WERI-Rb-1 (cell line): Measurements from ENCODE around the gene KRT20.

Experiments used
- DNase-seq: peaks from one replicate; pipeline ENCODE4 v3.0.0-alpha.2; 2020
- H3K27ac ChIP-seq: fragments of 250-450 bp; sonication (Bioruptor Pico); 2 replicates; pipeline ENCODE4 v1.5.1; 2020; ENCODE audit warnings: mild to moderate bottlenecking, moderate library complexity
- H3K27me3 ChIP-seq: fragments of 250-450 bp; sonication (Bioruptor Pico); 2 replicates; pipeline ENCODE4 v1.5.1; 2021; ENCODE audit warnings: mild to moderate bottlenecking, low read depth, moderate library complexity; ENCODE audit not compliant: insufficient read depth, severe bottlenecking
- H3K36me3 ChIP-seq: fragments of 250-450 bp; sonication (Bioruptor Pico); 2 replicates; pipeline ENCODE4 v1.5.1; 2020; ENCODE audit warnings: mild to moderate bottlenecking, moderate library complexity
- H3K4me3 ChIP-seq: 2 replicates; pipeline ENCODE4 v1.5.1; 2011; ENCODE audit warnings: low read depth, mild to moderate bottlenecking, control low read depth, low read length
- H3K9me3 ChIP-seq: fragments of 250-450 bp; sonication (Bioruptor Pico); 2 replicates; pipeline ENCODE4 v1.5.1; 2021; ENCODE audit warnings: mild to moderate bottlenecking, moderate library complexity; ENCODE audit not compliant: severe bottlenecking
- TF ChIP-seq, protein P1 (sequence below): IDR thresholded peaks from 2 replicates; pipeline ENCODE4 v1.5.1; 2011; ENCODE audit warnings: low read depth, mild to moderate bottlenecking, control low read depth, inconsistent platforms, low read length

The KRT20 gene

DNA sequence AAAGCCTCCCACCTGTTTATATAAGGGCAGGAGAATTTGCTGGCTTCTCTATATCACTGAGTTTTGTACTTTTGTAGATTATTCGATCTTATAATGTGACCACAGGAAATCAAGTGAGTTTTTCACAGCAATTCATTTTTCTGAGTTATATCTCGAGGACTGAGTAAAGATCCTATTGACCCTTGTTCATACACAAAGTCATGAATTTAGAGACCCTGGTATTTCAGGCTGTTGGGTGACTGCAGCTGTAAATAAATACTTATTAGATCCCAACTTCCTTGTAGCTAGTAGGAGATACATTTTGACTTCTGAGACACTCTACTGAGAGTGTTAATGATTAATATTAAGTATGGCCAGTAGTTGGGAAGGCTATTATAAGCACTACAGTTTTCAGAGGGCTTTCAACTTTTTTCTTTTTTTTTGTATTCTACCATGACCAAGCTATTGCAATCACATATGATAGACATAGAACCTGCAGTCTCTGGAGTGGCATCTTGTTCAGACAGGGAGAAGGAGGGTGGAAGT lies 3.2 kb upstream of the KRT20 start:
- no peak for DNase-seq
- Histone ChIP-seq H3K36me3 (no peaks in the 10 kb centered on the region), H3K4me3 (no peak overlapping the region), H3K9me3 (no peaks in the 10 kb centered on the region), H3K27ac (no peak overlapping the region), H3K27me3 (peaks cover 92% of the 10 kb centered on the region)
- TF ChIP-seq, protein P1, sequence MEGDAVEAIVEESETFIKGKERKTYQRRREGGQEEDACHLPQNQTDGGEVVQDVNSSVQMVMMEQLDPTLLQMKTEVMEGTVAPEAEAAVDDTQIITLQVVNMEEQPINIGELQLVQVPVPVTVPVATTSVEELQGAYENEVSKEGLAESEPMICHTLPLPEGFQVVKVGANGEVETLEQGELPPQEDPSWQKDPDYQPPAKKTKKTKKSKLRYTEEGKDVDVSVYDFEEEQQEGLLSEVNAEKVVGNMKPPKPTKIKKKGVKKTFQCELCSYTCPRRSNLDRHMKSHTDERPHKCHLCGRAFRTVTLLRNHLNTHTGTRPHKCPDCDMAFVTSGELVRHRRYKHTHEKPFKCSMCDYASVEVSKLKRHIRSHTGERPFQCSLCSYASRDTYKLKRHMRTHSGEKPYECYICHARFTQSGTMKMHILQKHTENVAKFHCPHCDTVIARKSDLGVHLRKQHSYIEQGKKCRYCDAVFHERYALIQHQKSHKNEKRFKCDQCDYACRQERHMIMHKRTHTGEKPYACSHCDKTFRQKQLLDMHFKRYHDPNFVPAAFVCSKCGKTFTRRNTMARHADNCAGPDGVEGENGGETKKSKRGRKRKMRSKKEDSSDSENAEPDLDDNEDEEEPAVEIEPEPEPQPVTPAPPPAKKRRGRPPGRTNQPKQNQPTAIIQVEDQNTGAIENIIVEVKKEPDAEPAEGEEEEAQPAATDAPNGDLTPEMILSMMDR: no peak

- Histone ChIP-seq H3K9me3 (no peaks in the 10 kb centered on the region), H3K36me3 (no peaks in the 10 kb centered on the region), H3K4me3 (no peak overlapping the region), H3K27me3 (peaks cover 94% of the 10 kb centered on the region), H3K27ac (no peak overlapping the region)
- TF ChIP-seq, protein P1: no peak
- no peak for DNase-seq
Observed at GRCh38 chr17:40886090-40886489, 1.0 kb upstream of the KRT20 start.

GRCh38 chr17:40883626-40884334 lies 1.3 kb downstream of the KRT20 start:
- no peak overlapping the region for H3K27ac ChIP-seq
- no peaks in the 10 kb centered on the region for H3K9me3 ChIP-seq
- TF ChIP-seq, protein P1: no peak
- no peaks in the 10 kb centered on the region for H3K36me3 ChIP-seq
- no peak overlapping the region for H3K4me3 ChIP-seq
- DNase-seq: no peak
- peaks cover 95% of the 10 kb centered on the region for H3K27me3 ChIP-seq

DNA sequence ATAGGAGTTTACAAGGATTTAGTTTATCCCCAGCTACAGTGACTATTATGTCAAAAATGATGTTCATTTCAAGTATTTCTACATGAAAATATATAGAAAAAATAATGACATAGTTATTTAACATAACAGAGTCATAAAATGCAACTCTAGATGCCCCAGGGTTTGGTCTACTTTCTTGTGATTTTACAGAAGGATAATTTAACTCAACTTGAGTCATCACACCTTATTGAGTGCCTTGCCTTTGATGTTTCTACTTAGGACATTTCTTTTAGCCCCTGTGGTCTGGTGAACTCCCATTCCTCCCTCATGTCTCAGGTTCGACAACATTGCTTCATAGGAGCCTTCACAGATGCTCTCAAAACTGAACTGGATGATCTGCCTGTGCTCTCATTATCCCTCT lies 2.0 kb downstream of the KRT20 start:
- peaks cover 97% of the 10 kb centered on the region for H3K27me3 ChIP-seq
- no peaks in the 10 kb centered on the region for H3K9me3 ChIP-seq
- H3K27ac ChIP-seq: no peak overlapping the region
- H3K4me3 ChIP-seq: no peak overlapping the region
- TF ChIP-seq, protein P1: no peak
- no peaks in the 10 kb centered on the region for H3K36me3 ChIP-seq
- no peak for DNase-seq

DNA sequence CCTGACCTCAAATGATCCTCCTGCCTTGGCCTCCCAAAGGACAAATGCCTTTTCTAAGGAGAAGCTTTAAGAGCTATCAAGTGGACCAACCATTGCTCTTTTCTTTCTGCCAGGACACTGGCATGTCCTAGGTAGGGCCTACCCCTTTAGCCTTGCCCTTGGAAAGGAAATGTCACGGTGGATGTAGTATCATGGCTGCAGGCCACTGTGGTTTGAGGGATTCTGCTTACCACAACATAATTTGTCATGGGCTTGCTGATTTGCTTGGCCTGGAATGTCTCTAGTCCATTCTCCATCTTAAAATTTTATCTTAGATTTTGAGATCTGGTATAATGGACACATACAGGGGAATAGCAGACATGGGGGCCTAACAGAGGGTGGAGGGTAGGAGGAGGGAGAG lies 6.0 kb downstream of the KRT20 start:
- Histone ChIP-seq H3K27ac (no peak overlapping the region), H3K4me3 (no peak overlapping the region), H3K27me3 (peaks cover 100% of the 10 kb centered on the region), H3K36me3 (no peaks in the 10 kb centered on the region), H3K9me3 (peaks cover 2% of the 10 kb centered on the region)
- TF ChIP-seq, protein P1: no peak
- DNase-seq: no peak

GRCh38 chr17:40878044-40878443 lies 7.0 kb downstream of the KRT20 start:
- Histone ChIP-seq H3K27ac (no peak overlapping the region), H3K4me3 (no peak overlapping the region), H3K27me3 (peaks cover 100% of the 10 kb centered on the region), H3K9me3 (peaks cover 2% of the 10 kb centered on the region), H3K36me3 (no peaks in the 10 kb centered on the region)
- TF ChIP-seq, protein P1: no peak
- DNase-seq: no peak
